Measurements from ENCODE around the gene CCDC82. TPM values are rescaled to one million over a fixed set of nuclear protein-coding genes. Genes with fewer than 3 reads are reported as not detected.

Gene CCDC82
- total RNA-seq, 6 experiments from 2014 or later, result 14.0 to 18.2 (median 17.2) TPM

DNA sequence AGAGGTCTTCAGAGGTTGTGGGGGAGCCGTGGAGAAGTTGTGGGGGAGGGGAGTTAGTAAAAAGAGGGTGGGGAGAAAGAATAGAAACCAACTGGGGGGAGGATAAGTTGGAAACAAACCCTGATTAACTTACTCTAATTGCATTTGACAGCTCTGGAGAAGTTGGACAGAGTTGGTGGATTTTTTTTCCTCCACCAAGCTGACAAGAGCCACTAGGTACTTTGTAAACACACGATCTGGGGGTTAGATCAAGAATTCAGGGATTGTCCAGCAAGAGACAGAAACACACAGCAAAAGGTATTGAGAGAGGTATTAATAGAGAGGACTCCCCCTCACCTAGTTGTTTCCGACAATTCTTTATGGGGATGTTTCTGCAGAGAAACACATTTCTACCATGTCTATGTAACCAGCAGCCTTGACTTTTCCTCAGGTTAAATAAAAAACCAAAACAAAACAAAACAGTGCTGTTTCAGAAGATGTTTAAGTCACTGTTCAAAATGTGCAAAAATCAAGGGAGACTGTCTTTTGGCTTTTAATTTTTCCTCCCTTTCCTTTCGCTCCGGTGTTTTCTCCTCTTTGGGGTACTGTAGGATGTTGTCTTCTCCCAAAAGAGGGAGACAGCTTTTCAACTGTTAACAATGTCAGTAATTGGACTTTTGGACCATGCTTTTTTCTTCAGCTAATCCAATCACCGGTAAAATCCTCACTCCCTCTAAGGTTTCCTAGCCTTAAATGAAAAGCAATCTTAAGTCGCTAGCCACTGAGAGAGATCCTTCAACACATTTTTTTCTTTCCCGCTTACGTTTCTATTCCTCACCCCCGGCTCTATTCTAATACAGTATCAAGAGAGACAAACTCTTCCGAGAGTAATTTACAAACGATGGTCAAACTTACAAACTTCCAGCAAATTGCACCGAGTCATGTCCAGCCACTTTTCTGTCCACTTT, 47.4 kb downstream of the CCDC82 start:
- Mint-ChIP-seq H3K4me3 (peak overlapping the region; percentile 95), H3K27ac (peak overlapping the region; percentile 95), H3K27me3 (ENCODE audit: insufficient read depth) (no peaks in the 10 kb centered on the region; the same call in 1 of the 2 replicates), H3K4me1 (ENCODE audit: low read depth) (peaks cover 50% of the 10 kb centered on the region), H3K36me3 (ENCODE audit: low read depth) (peaks cover 38% of the 10 kb centered on the region), H3K9me3 (no peaks in the 10 kb centered on the region)
- TF ChIP-seq, protein P1, sequence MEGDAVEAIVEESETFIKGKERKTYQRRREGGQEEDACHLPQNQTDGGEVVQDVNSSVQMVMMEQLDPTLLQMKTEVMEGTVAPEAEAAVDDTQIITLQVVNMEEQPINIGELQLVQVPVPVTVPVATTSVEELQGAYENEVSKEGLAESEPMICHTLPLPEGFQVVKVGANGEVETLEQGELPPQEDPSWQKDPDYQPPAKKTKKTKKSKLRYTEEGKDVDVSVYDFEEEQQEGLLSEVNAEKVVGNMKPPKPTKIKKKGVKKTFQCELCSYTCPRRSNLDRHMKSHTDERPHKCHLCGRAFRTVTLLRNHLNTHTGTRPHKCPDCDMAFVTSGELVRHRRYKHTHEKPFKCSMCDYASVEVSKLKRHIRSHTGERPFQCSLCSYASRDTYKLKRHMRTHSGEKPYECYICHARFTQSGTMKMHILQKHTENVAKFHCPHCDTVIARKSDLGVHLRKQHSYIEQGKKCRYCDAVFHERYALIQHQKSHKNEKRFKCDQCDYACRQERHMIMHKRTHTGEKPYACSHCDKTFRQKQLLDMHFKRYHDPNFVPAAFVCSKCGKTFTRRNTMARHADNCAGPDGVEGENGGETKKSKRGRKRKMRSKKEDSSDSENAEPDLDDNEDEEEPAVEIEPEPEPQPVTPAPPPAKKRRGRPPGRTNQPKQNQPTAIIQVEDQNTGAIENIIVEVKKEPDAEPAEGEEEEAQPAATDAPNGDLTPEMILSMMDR (IDR thresholded peaks at IDR 0.05), result no peak
- no peak for DNase-seq

DNA sequence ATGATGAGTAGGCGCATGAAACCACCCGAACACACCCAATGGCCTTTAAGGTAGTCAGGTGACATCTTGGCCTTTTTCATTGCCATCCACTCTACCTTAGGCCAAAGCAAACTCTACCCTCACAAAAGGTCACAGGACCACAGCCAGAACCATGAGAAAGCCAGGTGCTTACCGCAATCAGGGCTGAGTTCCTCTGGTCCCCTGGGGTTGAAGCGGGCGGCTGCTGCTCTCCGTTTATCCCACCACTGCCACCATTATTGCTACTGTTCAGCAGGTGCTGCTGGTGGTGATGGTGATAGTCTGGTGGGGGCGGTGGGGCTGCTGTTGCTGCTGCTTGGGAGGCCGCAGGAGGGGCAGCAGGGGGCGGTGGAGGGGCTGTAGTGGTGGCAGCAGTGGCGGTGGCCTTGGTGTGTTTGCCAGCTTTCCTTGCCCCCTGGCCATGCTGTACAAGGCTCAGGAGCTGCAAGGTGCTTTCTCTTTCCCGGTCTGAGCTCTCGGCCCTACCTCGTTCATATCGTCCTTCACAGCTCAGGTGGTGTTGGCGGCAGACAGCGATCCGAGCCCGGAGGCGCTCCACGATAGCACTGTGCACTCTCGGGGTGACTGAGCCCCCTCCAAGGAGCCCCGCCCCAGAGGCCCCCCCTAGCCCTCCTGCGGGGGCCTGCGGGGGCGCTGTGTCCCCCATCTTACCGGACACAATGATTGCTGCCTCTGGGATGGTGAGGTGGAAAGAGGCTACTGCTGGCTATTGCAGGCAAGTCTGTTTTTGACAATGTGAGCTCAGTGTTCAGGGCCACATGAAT, 48.3 kb downstream of the CCDC82 start:
- H3K9me3 Mint-ChIP-seq, result no peaks in the 10 kb centered on the region
- DNase-seq, result peak; percentile 54
- H3K27ac Mint-ChIP-seq, result peak overlapping the region; percentile 95
- H3K4me3 Mint-ChIP-seq, result peak overlapping the region; percentile 95
- peaks cover 57% of the 10 kb centered on the region for H3K4me1 Mint-ChIP-seq (ENCODE audit: low read depth)
- no peaks in the 10 kb centered on the region; the same call in 1 of the 2 replicates for H3K27me3 Mint-ChIP-seq (ENCODE audit: insufficient read depth)
- peaks cover 41% of the 10 kb centered on the region for H3K36me3 Mint-ChIP-seq (ENCODE audit: low read depth)
- TF ChIP-seq, protein P1 (IDR thresholded peaks at IDR 0.05), result peak; percentile 77

DNA sequence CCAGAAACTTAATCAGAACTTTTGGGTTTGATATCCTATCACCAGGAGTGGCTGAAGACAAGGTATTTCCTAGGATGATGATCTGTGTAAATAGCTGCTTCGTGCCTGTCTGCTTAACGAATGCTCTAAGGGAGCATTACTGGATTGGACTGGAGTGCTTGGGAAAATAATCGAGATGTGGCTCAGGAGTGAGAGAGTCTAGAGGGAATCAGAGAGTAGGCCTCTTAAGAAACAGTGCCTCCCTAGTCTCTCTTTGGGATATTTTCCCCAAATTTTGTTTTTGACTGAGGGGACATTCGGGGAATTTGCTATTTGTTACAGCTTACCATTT, 49.2 kb downstream of the CCDC82 start:
- H3K27ac Mint-ChIP-seq, result peak overlapping the region; percentile 95

DNA sequence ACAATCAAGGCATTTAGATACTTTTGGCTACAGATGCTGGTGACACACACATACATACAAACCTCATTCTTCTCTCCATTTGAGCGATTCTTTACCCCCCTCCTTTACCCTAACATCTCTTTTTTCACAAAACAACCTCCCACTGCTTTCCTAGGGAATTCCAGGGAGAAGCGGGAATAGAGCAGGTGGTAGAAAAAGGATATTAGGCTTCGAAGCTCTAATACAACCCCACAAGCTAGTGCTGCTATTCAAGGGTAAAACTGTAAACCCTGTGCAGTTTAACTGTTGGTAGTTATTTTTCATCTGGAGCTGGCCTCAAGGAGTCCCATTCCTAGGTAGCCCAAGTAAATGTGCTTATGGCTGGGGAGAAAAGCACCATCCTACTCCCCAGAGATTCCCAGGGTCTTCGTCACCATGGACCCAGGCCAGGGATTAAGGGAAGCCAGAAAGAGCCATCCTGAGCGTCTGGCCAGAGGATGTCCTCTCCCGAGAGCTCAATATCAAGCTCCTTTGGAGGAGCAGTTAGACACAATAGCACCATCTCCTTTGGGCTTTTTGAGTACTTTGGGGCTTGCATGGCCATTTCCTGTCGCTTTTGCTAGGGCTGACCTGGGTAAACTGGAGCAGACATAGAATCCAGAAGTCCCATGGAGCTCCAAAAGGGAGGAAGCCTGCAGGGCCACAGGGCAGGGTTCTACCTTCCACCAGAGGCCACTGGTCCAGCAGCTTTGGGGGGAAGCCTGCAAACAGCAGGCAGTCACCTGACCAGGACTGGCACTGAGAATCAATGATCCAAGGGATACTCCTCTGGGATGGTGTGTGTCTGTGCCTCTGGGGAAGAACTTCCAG, 49.8 kb downstream of the CCDC82 start:
- TF ChIP-seq, protein P1 (IDR thresholded peaks at IDR 0.05), result no peak

More for the DNA sequence above, 49.2 kb downstream of the CCDC82 start:
- Mint-ChIP-seq H3K36me3 (ENCODE audit: low read depth) (peaks cover 50% of the 10 kb centered on the region), H3K27me3 (ENCODE audit: insufficient read depth) (no peaks in the 10 kb centered on the region; the same call in 1 of the 2 replicates), H3K9me3 (no peaks in the 10 kb centered on the region), H3K4me1 (ENCODE audit: low read depth) (peaks cover 66% of the 10 kb centered on the region), H3K4me3 (peak overlapping the region; percentile 95)
- TF ChIP-seq, protein P1 (IDR thresholded peaks at IDR 0.05), result no peak
- no peak for DNase-seq

More for the DNA sequence above, 49.8 kb downstream of the CCDC82 start:
- H3K4me3 Mint-ChIP-seq, result peak overlapping the region; percentile 95
- no peaks in the 10 kb centered on the region; the same call in 1 of the 2 replicates for H3K27me3 Mint-ChIP-seq (ENCODE audit: insufficient read depth)
- peaks cover 72% of the 10 kb centered on the region for H3K4me1 Mint-ChIP-seq (ENCODE audit: low read depth)
- DNase-seq, result no peak
- peaks cover 56% of the 10 kb centered on the region for H3K36me3 Mint-ChIP-seq (ENCODE audit: low read depth)
- H3K27ac Mint-ChIP-seq, result peak overlapping the region; percentile 95
- no peaks in the 10 kb centered on the region for H3K9me3 Mint-ChIP-seq
